Prostate gland (tissue), 2 donors: ENCODE data around the gene GATAD2B.

Source experiments
- CTCF ChIP-seq, 4 experiments: fragments of 200-600 bp in 2 of 4; fragments of 450-650 bp in 2 of 4; sonication (generic) in 2 of 4; IDR thresholded peaks; 1 replicate in 3 of 4; 2 replicates in 1 of 4; pipeline ENCODE4 v1.5.1; 2016 to 2019; ENCODE audit warnings: antibody characterized with exemption in 4 of 4, mild to moderate bottlenecking in 2 of 4, moderate library complexity in 2 of 4
- POLR2AphosphoS5 ChIP-seq: sonication (generic); formaldehyde crosslinking; IDR thresholded peaks from one replicate; pipeline ENCODE4 v1.6.1; 2017; ENCODE audit warnings: antibody characterized with exemption

GRCh38 chr1:153906396-153906795, 16.4 kb downstream of the GATAD2B start:
- no peak for TF ChIP-seq CTCF (IDR thresholded peaks at IDR 0.05)
- TF ChIP-seq POLR2AphosphoS5: no peak
